ENCODE measurements around the gene COA7. TPM values are rescaled to one million over a fixed set of nuclear protein-coding genes. Genes with fewer than 3 reads are reported as not detected.

COA7 gene
- total and polyA plus RNA-seq, 10 of the 15 experiments (the other 5 are each of a cell fraction or from before 2014, with no cell fraction given): 7.5 to 20.2 (median 15.4) TPM

GRCh38 chr1:52702886-52703787 is 5.0 kb upstream of the COA7 start:
- in situ Hi-C loops (cut with MboI) (loop anchor here (5.0 kb wide), 1 partner anchor 484 kb away; no protein-coding TSS in a partner anchor), intact Hi-C loops (cut with micrococcal nuclease; ENCODE audit: unreplicated experiment) (loop anchor here (5.0 kb wide), 3 partner anchors 124 to 219 kb away; partner anchors contain the start of genes ECHDC2 and ZYG11A)
- no peaks in the 10 kb centered on the region for H3K9me3 ChIP-seq (replicated peaks; ENCODE audit: control insufficient read depth, insufficient read depth, low read length)
- ChIA-PET RAD21 (ENCODE audit: unreplicated experiment) (interaction anchor here (0.9 to 2.7 kb wide), 6 partner anchors 23 to 298 kb away, joined by 3 to 8 read pairs (median 3); partner anchors contain the start of genes ECHDC2, PRPF38A and ZYG11B), CTCF (interaction anchor here (0.6 to 1.3 kb wide), 9 partner anchors 10 to 481 kb away, joined by 3 to 6 read pairs (median 4); partner anchors contain the start of gene ECHDC2), POLR2A (interaction anchor here (0.5 to 2.1 kb wide), 5 partner anchors 22 to 629 kb away, joined by 3 to 7 read pairs (median 5); partner anchors contain the start of genes ZYG11A and ZYG11B), SMC1A (ENCODE audit: uncharacterized antibody, unreplicated experiment) (interaction anchor here (0.7 to 0.9 kb wide), 3 partner anchors 9 to 218 kb away, joined by 3 read pairs; partner anchors contain the start of gene ECHDC2)
- peaks cover 6% of the 10 kb centered on the region; the same call in 1 of the 2 replicates for H3K4me1 ChIP-seq (ENCODE audit: control insufficient read depth, insufficient read depth, low read length)
- no peaks in the 10 kb centered on the region for H3K27me3 ChIP-seq (replicated peaks in 1 of 2; ENCODE audit: control insufficient read depth in 2 of 2, insufficient read depth in 2 of 2, low read length in 1 of 2)
- H4K20me1 ChIP-seq (ENCODE audit: control insufficient read depth, insufficient read depth): no peaks in the 10 kb centered on the region
- peak; percentile 70 for FAIRE-seq
- H3K27ac ChIP-seq (ENCODE audit: control insufficient read depth, insufficient read depth): peak overlapping the region; percentile 51
- peak; percentile 77 for DNase-seq (ENCODE audit: low read depth, low spot score)
- peak overlapping the region; percentile 77 for H3K4me2 ChIP-seq (ENCODE audit: control insufficient read depth, insufficient read depth)
- no peaks in the 10 kb centered on the region for H3K79me2 ChIP-seq (ENCODE audit: control insufficient read depth, insufficient read depth, low read length)
- peak; percentile 97 for ATAC-seq
- peak overlapping the region; percentile 97 for H2AFZ ChIP-seq (ENCODE audit: control insufficient read depth, low read depth, low read length)
- WGBS (ENCODE audit: insufficient coverage, insufficient replicate concordance, low lambda C conversion rate, missing lambda C conversion rate): 4% methylated on average over 35 of the region's 35 CpGs
- BruUV-seq (replicated peaks): no TSS peak
- H3K4me3 ChIP-seq: peak overlapping the region; percentile 49; the same call in 1 of the 2 replicates
- no peaks in the 10 kb centered on the region for H3K36me3 ChIP-seq (ENCODE audit: control insufficient read depth in 2 of 2, insufficient read depth in 2 of 2, low read length in 1 of 2)
- peak overlapping the region; percentile 48; the same call in 1 of the 2 replicates for H3K9ac ChIP-seq (ENCODE audit: control insufficient read depth, insufficient read depth, low read length)
- no peak for TF ChIP-seq STAT3 (IDR thresholded peaks at IDR 0.05; ENCODE audit: low read depth, low read length)
- TF ChIP-seq CBX5 (IDR thresholded peaks at IDR 0.05; ENCODE audit: low read depth): no peak
- TF ChIP-seq MXI1 (IDR thresholded peaks at IDR 0.05; ENCODE audit: low read depth, low read length): 0 out of 2 replicates have a peak, but pooled peaks have one; percentile 47
- peak; percentile 71 for TF ChIP-seq POLR2A (IDR thresholded peaks at IDR 0.05; ENCODE audit: low read depth, low read length)
- TF ChIP-seq NR2F1 (conservative IDR thresholded peaks at IDR 0.05): no peak
- TF ChIP-seq RELA (IDR thresholded peaks at IDR 0.05; ENCODE audit: borderline replicate concordance, partially characterized antibody): peak; percentile 15
- no peak for TF ChIP-seq CBX3 (IDR thresholded peaks at IDR 0.05; ENCODE audit: borderline replicate concordance, low read depth)
- peak; percentile 49; the same call in 1 of the 2 replicates for TF ChIP-seq NFYA (IDR thresholded peaks at IDR 0.05; ENCODE audit: borderline replicate concordance, low read depth, low read length)
- TF ChIP-seq NR2C1 (IDR thresholded peaks at IDR 0.05): no peak
- peak; percentile 71 for TF ChIP-seq TCF3 (IDR thresholded peaks at IDR 0.05; ENCODE audit: borderline replicate concordance, insufficient read depth, low read depth, low read length)
- TF ChIP-seq PML (IDR thresholded peaks at IDR 0.05; ENCODE audit: low read length): no peak
- TF ChIP-seq EZH2 (IDR thresholded peaks at IDR 0.05; ENCODE audit: borderline replicate concordance, control insufficient read depth, low read depth, low read length): no peak
- peak; percentile 88 for TF ChIP-seq ZSCAN29 (IDR thresholded peaks at IDR 0.05)
- peak; percentile 63; the same call in 1 of the 2 replicates for TF ChIP-seq PAX5 (IDR thresholded peaks at IDR 0.05; ENCODE audit: borderline replicate concordance, low read depth, low read length)
- no peak for TF ChIP-seq ZBED1 (IDR thresholded peaks at IDR 0.05; ENCODE audit: borderline replicate concordance)
- TF ChIP-seq ATF2 (IDR thresholded peaks at IDR 0.05; ENCODE audit: low read length): peak; percentile 98
- TF ChIP-seq POU2F2 (IDR thresholded peaks at IDR 0.05; ENCODE audit: borderline replicate concordance, low read depth, low read length): peak; percentile 57; the same call in 1 of the 3 replicates
- TF ChIP-seq MYC (IDR thresholded peaks at IDR 0.05; ENCODE audit: insufficient read depth, insufficient read length, insufficient replicate concordance, low read length, severe bottlenecking): peak; percentile 47
- peak; percentile 40; the same call in 1 of the 2 replicates for TF ChIP-seq TAF1 (IDR thresholded peaks at IDR 0.05; ENCODE audit: borderline replicate concordance, low read depth, low read length)
- no peak for TF ChIP-seq BMI1 (IDR thresholded peaks at IDR 0.05; ENCODE audit: borderline replicate concordance)
- TF ChIP-seq ZNF217 (IDR thresholded peaks at IDR 0.05): no peak
